ENCODE results near the gene GPANK1. TPM values are rescaled to one million over a fixed set of nuclear protein-coding genes. Genes with fewer than 3 reads are reported as not detected.

Gene GPANK1
- total and polyA plus RNA-seq, 9 of the 15 experiments (the other 6 are each of a cell fraction or from before 2014, with no cell fraction given): 32.2 to 111 (median 46.3) TPM

GRCh38 chr6:31676322-31676903 lies 11.6 kb upstream of the GPANK1 start (continued):
- TF ChIP-seq, protein P1, sequence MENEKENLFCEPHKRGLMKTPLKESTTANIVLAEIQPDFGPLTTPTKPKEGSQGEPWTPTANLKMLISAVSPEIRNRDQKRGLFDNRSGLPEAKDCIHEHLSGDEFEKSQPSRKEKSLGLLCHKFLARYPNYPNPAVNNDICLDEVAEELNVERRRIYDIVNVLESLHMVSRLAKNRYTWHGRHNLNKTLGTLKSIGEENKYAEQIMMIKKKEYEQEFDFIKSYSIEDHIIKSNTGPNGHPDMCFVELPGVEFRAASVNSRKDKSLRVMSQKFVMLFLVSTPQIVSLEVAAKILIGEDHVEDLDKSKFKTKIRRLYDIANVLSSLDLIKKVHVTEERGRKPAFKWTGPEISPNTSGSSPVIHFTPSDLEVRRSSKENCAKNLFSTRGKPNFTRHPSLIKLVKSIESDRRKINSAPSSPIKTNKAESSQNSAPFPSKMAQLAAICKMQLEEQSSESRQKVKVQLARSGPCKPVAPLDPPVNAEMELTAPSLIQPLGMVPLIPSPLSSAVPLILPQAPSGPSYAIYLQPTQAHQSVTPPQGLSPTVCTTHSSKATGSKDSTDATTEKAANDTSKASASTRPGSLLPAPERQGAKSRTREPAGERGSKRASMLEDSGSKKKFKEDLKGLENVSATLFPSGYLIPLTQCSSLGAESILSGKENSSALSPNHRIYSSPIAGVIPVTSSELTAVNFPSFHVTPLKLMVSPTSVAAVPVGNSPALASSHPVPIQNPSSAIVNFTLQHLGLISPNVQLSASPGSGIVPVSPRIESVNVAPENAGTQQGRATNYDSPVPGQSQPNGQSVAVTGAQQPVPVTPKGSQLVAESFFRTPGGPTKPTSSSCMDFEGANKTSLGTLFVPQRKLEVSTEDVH (IDR thresholded peaks at IDR 0.05; ENCODE audit: low read depth, partially characterized antibody): peak; percentile 4
- TF ChIP-seq RBM39 (optimal IDR thresholded peaks at IDR 0.05; ENCODE audit: low read depth, low read length) (peak; percentile 20), CHD1 (IDR thresholded peaks at IDR 0.05; ENCODE audit: low read length) (no peak), CEBPB (tag; IDR thresholded peaks at IDR 0.05) (no peak), NFXL1 (CRISPR knock-in tag; IDR thresholded peaks at IDR 0.05) (no peak), SP2 (IDR thresholded peaks at IDR 0.05; ENCODE audit: extremely low read depth, low read depth, low read length, poor library complexity, severe bottlenecking) (no peak), FOSL1 (tag; conservative IDR thresholded peaks at IDR 0.05) (no peak), ZBTB26 (CRISPR knock-in tag; IDR thresholded peaks at IDR 0.05) (no peak), ZNF23 (CRISPR knock-in tag; IDR thresholded peaks at IDR 0.05) (no peak), ZNF212 (CRISPR knock-in tag; IDR thresholded peaks at IDR 0.05) (no peak), LCOR (CRISPR knock-in tag; IDR thresholded peaks at IDR 0.05) (0 out of 2 replicates have a peak, but pooled peaks have one; percentile 3), TCF7L2 (IDR thresholded peaks at IDR 0.05; ENCODE audit: low read depth, low read length) (no peak), LARP7 (IDR thresholded peaks at IDR 0.05) (0 out of 2 replicates have a peak, but pooled peaks have one; percentile 19), CREBBP (IDR thresholded peaks at IDR 0.05; ENCODE audit: low read depth, low read length) (no peak), TCFL5 (CRISPR knock-in tag; conservative IDR thresholded peaks at IDR 0.05) (no peak), PRPF4 (IDR thresholded peaks at IDR 0.05; ENCODE audit: insufficient read depth, low read depth, low read length, poor library complexity, severe bottlenecking) (no peak), PHB2 (IDR thresholded peaks at IDR 0.05; ENCODE audit: low read depth) (no peak), BHLHE40 (IDR thresholded peaks at IDR 0.05; ENCODE audit: low read length) (0 out of 2 replicates have a peak, but pooled peaks have one; percentile 26)
- TF ChIP-seq, protein P2, sequence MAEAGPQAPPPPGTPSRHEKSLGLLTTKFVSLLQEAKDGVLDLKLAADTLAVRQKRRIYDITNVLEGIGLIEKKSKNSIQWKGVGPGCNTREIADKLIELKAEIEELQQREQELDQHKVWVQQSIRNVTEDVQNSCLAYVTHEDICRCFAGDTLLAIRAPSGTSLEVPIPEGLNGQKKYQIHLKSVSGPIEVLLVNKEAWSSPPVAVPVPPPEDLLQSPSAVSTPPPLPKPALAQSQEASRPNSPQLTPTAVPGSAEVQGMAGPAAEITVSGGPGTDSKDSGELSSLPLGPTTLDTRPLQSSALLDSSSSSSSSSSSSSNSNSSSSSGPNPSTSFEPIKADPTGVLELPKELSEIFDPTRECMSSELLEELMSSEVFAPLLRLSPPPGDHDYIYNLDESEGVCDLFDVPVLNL (CRISPR knock-in tag; IDR thresholded peaks at IDR 0.05; ENCODE audit: low read depth): 0 out of 2 replicates have a peak, but pooled peaks have one; percentile 23
- TF ChIP-seq, protein P3, sequence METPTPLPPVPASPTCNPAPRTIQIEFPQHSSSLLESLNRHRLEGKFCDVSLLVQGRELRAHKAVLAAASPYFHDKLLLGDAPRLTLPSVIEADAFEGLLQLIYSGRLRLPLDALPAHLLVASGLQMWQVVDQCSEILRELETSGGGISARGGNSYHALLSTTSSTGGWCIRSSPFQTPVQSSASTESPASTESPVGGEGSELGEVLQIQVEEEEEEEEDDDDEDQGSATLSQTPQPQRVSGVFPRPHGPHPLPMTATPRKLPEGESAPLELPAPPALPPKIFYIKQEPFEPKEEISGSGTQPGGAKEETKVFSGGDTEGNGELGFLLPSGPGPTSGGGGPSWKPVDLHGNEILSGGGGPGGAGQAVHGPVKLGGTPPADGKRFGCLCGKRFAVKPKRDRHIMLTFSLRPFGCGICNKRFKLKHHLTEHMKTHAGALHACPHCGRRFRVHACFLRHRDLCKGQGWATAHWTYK (CRISPR knock-in tag; IDR thresholded peaks at IDR 0.05): no peak
- TF ChIP-seq, protein P4, sequence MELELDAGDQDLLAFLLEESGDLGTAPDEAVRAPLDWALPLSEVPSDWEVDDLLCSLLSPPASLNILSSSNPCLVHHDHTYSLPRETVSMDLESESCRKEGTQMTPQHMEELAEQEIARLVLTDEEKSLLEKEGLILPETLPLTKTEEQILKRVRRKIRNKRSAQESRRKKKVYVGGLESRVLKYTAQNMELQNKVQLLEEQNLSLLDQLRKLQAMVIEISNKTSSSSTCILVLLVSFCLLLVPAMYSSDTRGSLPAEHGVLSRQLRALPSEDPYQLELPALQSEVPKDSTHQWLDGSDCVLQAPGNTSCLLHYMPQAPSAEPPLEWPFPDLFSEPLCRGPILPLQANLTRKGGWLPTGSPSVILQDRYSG (tag; conservative IDR thresholded peaks at IDR 0.05; ENCODE audit: low read depth): no peak
